ENCODE measurements around the gene AHCYL2. TPM values are rescaled to one million over a fixed set of nuclear protein-coding genes. Genes with fewer than 3 reads are reported as not detected.

AHCYL2 gene
- total and polyA plus RNA-seq, 2 experiments from 2014 or later, result 7.8 to 29.4 TPM

DNA sequence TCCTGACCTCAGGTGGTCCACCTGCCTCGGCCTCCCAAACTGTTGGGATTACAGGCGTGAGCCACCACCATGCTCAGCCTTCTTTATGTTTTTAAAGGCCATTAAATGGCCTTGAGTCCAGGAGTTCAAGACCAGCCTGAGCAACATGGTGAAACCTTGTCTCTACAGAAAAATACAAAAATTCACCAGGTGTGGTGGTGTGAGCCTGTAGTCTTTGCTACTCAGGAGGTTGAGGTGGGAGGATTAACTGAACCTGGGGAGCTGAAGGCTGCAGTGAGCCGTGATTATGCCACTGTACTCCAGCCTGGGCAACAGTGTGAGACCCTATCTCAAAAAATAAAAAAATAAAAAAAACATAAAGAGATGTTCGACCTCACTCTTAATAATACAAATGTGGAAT lies 25.4 kb upstream of the AHCYL2 start:
- DNase-seq (ENCODE audit: low spot score) (no peak), ATAC-seq (no peak)
- Mint-ChIP-seq H3K27ac (no peak overlapping the region), H3K4me3 (no peak overlapping the region), H3K9me3 (no peaks in the 10 kb centered on the region; the same call in 2 of the 3 replicates), H3K4me1 (no peaks in the 10 kb centered on the region), H3K27me3 (ENCODE audit: insufficient read depth, low read depth, poor library complexity) (peaks cover 4% of the 10 kb centered on the region), H3K36me3 (ENCODE audit: low read depth) (peaks cover 42% of the 10 kb centered on the region)
- Histone ChIP-seq H3K27me3 (ENCODE audit: insufficient read depth) (no peaks in the 10 kb centered on the region), H3K4me2 (no peak overlapping the region), H3F3A (replicated peaks; ENCODE audit: low read depth) (no peaks in the 10 kb centered on the region), H3K9me2 (ENCODE audit: insufficient read depth) (no peaks in the 10 kb centered on the region), H3K4me3 (no peak overlapping the region), H2AFZ (no peak overlapping the region), H3K36me3 (ENCODE audit: insufficient read depth) (peaks cover 9% of the 10 kb centered on the region), H3K79me2 (replicated peaks; ENCODE audit: insufficient read depth) (peaks cover 82% of the 10 kb centered on the region), H3K27ac (ENCODE audit: low read depth) (no peak overlapping the region), H3K4me1 (ENCODE audit: insufficient read depth) (no peaks in the 10 kb centered on the region), H4K20me1 (replicated peaks; ENCODE audit: insufficient read depth) (peaks cover 28% of the 10 kb centered on the region; the same call in 1 of the 2 replicates)
- TF ChIP-seq, protein P1, sequence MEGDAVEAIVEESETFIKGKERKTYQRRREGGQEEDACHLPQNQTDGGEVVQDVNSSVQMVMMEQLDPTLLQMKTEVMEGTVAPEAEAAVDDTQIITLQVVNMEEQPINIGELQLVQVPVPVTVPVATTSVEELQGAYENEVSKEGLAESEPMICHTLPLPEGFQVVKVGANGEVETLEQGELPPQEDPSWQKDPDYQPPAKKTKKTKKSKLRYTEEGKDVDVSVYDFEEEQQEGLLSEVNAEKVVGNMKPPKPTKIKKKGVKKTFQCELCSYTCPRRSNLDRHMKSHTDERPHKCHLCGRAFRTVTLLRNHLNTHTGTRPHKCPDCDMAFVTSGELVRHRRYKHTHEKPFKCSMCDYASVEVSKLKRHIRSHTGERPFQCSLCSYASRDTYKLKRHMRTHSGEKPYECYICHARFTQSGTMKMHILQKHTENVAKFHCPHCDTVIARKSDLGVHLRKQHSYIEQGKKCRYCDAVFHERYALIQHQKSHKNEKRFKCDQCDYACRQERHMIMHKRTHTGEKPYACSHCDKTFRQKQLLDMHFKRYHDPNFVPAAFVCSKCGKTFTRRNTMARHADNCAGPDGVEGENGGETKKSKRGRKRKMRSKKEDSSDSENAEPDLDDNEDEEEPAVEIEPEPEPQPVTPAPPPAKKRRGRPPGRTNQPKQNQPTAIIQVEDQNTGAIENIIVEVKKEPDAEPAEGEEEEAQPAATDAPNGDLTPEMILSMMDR (conservative IDR thresholded peaks at IDR 0.05; ENCODE audit: low read depth in 2 of 2), result no peak
- no peak for TF ChIP-seq JUNB (IDR thresholded peaks at IDR 0.05; ENCODE audit: unreplicated experiment)
- no peak for TF ChIP-seq CREB1 (CRISPR knock-in tag; IDR thresholded peaks at IDR 0.05; ENCODE audit: low read depth)
- TF ChIP-seq, protein P2, sequence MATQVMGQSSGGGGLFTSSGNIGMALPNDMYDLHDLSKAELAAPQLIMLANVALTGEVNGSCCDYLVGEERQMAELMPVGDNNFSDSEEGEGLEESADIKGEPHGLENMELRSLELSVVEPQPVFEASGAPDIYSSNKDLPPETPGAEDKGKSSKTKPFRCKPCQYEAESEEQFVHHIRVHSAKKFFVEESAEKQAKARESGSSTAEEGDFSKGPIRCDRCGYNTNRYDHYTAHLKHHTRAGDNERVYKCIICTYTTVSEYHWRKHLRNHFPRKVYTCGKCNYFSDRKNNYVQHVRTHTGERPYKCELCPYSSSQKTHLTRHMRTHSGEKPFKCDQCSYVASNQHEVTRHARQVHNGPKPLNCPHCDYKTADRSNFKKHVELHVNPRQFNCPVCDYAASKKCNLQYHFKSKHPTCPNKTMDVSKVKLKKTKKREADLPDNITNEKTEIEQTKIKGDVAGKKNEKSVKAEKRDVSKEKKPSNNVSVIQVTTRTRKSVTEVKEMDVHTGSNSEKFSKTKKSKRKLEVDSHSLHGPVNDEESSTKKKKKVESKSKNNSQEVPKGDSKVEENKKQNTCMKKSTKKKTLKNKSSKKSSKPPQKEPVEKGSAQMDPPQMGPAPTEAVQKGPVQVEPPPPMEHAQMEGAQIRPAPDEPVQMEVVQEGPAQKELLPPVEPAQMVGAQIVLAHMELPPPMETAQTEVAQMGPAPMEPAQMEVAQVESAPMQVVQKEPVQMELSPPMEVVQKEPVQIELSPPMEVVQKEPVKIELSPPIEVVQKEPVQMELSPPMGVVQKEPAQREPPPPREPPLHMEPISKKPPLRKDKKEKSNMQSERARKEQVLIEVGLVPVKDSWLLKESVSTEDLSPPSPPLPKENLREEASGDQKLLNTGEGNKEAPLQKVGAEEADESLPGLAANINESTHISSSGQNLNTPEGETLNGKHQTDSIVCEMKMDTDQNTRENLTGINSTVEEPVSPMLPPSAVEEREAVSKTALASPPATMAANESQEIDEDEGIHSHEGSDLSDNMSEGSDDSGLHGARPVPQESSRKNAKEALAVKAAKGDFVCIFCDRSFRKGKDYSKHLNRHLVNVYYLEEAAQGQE (IDR thresholded peaks at IDR 0.05; ENCODE audit: unreplicated experiment), result no peak
- TF ChIP-seq POLR2AphosphoS5 (IDR thresholded peaks at IDR 0.05; ENCODE audit: low read depth), result no peak
- no peak for TF ChIP-seq EZH2 (IDR thresholded peaks at IDR 0.05; ENCODE audit: low read depth, unreplicated experiment)

DNA sequence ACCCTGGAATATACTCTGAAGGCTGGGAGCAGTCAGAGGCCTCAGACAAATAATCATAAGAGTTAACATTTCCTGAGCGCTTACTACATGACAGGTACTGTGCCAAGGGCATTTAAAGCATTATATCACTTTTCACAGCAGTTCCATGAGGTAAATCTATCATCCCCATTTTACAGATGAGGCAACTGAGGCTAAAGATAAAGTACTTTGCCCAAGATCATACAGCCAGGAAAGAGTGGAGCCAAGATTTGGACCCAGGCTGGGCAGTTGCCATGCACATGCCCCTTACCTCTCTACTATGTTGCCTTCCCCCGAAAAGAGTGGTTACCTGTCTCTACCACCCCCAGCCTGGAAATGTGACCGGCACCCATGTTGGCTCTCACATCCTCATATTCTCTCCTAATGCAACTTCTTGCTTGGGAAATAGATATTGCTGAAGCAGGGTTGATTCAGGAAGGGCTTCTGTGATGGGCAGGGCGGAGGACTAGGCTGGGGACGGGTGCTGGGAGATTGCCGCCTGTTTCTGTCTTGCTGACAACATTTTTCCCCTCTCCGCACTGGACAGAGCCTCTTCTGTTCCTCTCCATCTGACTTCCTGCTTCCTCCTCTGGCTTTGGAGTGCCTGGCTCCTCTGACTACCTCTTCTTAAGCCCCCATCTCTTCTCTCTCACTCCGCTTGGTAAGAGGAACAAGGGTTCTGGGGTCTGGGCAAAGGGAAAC lies 22.6 kb upstream of the AHCYL2 start:
- Mint-ChIP-seq H3K27me3 (ENCODE audit: insufficient read depth, low read depth, poor library complexity) (peaks cover 2% of the 10 kb centered on the region), H3K27ac (peak overlapping the region; percentile 74; the same call in 1 of the 2 replicates), H3K4me1 (no peaks in the 10 kb centered on the region), H3K9me3 (no peaks in the 10 kb centered on the region; the same call in 2 of the 3 replicates), H3K4me3 (no peak overlapping the region), H3K36me3 (ENCODE audit: low read depth) (peaks cover 43% of the 10 kb centered on the region)
- no peak overlapping the region for H3K27ac ChIP-seq (ENCODE audit: low read depth)
- H4K20me1 ChIP-seq (replicated peaks; ENCODE audit: insufficient read depth), result peaks cover 17% of the 10 kb centered on the region; the same call in 1 of the 2 replicates
- no peak overlapping the region for H3K4me2 ChIP-seq
- DNase-seq (ENCODE audit: low spot score) (no peak), ATAC-seq (no peak)
- peaks cover 5% of the 10 kb centered on the region; the same call in 1 of the 2 replicates for H3K36me3 ChIP-seq (ENCODE audit: insufficient read depth)
- no peak overlapping the region for H3K4me3 ChIP-seq
- no peaks in the 10 kb centered on the region for H3K9me2 ChIP-seq (ENCODE audit: insufficient read depth)
- H2AFZ ChIP-seq, result no peak overlapping the region
- peaks cover 54% of the 10 kb centered on the region for H3K79me2 ChIP-seq (replicated peaks; ENCODE audit: insufficient read depth)
- no peaks in the 10 kb centered on the region for H3K27me3 ChIP-seq (ENCODE audit: insufficient read depth)
- no peaks in the 10 kb centered on the region for H3F3A ChIP-seq (replicated peaks; ENCODE audit: low read depth)
- H3K4me1 ChIP-seq (ENCODE audit: insufficient read depth), result no peaks in the 10 kb centered on the region
- TF ChIP-seq, protein P3, sequence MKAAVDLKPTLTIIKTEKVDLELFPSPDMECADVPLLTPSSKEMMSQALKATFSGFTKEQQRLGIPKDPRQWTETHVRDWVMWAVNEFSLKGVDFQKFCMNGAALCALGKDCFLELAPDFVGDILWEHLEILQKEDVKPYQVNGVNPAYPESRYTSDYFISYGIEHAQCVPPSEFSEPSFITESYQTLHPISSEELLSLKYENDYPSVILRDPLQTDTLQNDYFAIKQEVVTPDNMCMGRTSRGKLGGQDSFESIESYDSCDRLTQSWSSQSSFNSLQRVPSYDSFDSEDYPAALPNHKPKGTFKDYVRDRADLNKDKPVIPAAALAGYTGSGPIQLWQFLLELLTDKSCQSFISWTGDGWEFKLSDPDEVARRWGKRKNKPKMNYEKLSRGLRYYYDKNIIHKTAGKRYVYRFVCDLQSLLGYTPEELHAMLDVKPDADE (IDR thresholded peaks at IDR 0.05), result no peak
- TF ChIP-seq POLR2AphosphoS5 (IDR thresholded peaks at IDR 0.05; ENCODE audit: low read depth), result no peak
- TF ChIP-seq, protein P2 (IDR thresholded peaks at IDR 0.05; ENCODE audit: unreplicated experiment), result no peak
- no peak for TF ChIP-seq EZH2phosphoT487 (IDR thresholded peaks at IDR 0.05; ENCODE audit: unreplicated experiment)
- no peak for TF ChIP-seq JUNB (IDR thresholded peaks at IDR 0.05; ENCODE audit: unreplicated experiment)
- TF ChIP-seq CREB1 (CRISPR knock-in tag; IDR thresholded peaks at IDR 0.05; ENCODE audit: low read depth), result no peak

Measured in GM23338 (cell line).